GM12878 (cell line): ENCODE results near the gene BEST4. TPM values are rescaled to one million over a fixed set of nuclear protein-coding genes. Genes with fewer than 3 reads are reported as not detected.

Source experiments
- ATAC-seq: fragments of 200-7000 bp; cut with Tn5 transposase; 3 replicates; pipeline ENCODE4 v1.9.1; 2020; ENCODE audit warnings: mild to moderate bottlenecking, moderate library complexity
- BruUV-seq: library from RNA; stranded (reverse); fragments of 400-500 nt; replicated peaks from 2 replicates; lab custom pipeline; 2021; lab: Mats Ljungman, UMichigan
- CTCF ChIA-PET: fragments of 300-600 bp; sonication (Branson Sonifier 250); formaldehyde crosslinking; extraction: SDS; loops from one replicate; lab custom pipeline; 2021; ENCODE audit warnings: inconsistent platforms; lab: Yijun Ruan, JAX
- POLR2A ChIA-PET: fragments of 350-600 bp; formaldehyde crosslinking; extraction: SDS; loops from one replicate; lab custom pipeline; 2021; ENCODE audit warnings: inconsistent platforms; lab: Charles Lee
- RAD21 ChIA-PET: fragments of 300-600 bp; sonication (Branson Sonifier 250); formaldehyde crosslinking; loops from one replicate; lab custom pipeline; 2023; ENCODE audit warnings: antibody characterized with exemption; ENCODE audit not compliant: unreplicated experiment; lab: Charles Lee
- SMC1A ChIA-PET: fragments of 300-600 bp; sonication (Branson Sonifier 250); formaldehyde crosslinking; loops from one replicate; lab custom pipeline; 2023; ENCODE audit not compliant: unreplicated experiment, uncharacterized antibody; lab: Charles Lee
- DNase-seq: peaks from one replicate; pipeline ENCODE4 v3.0.0-alpha.2; 2011; ENCODE audit warnings: low read depth, low spot score
- FAIRE-seq: peaks from 3 replicates; lab custom pipeline; 2011; peaks lifted over from hg19 to GRCh38; lab: Jason Lieb, UNC
- H2AFZ ChIP-seq: 2 replicates; pipeline ENCODE4 v1.6.0; 2011; ENCODE audit warnings: low read depth, low read length, control low read depth; ENCODE audit not compliant: control insufficient read depth
- H3K27ac ChIP-seq: 2 replicates; pipeline ENCODE4 v1.5.1; 2011; ENCODE audit warnings: control low read depth; ENCODE audit not compliant: control insufficient read depth, insufficient read depth
- H3K27me3 ChIP-seq, 2 experiments: replicated peaks in 1 of 2; 2 replicates each; pipeline versions ENCODE4 v1.6.0 to v1.6.1; 2011; ENCODE audit warnings: low read length in 1 of 2; ENCODE audit not compliant: control insufficient read depth in 2 of 2, insufficient read depth in 2 of 2
- H3K36me3 ChIP-seq, 2 experiments: 2 replicates each; pipeline ENCODE4 v1.5.1; 2011; ENCODE audit warnings: low read length in 1 of 2; ENCODE audit not compliant: control insufficient read depth in 2 of 2, insufficient read depth in 2 of 2
- H3K4me1 ChIP-seq: 2 replicates; pipeline ENCODE4 v1.6.1; 2011; ENCODE audit warnings: mild to moderate bottlenecking, low read length, moderate library complexity, mixed read lengths; ENCODE audit not compliant: control insufficient read depth, insufficient read depth
- H3K4me2 ChIP-seq: 2 replicates; pipeline ENCODE4 v1.6.0; 2011; ENCODE audit warnings: control low read depth; ENCODE audit not compliant: control insufficient read depth, insufficient read depth
- H3K4me3 ChIP-seq: fragments of 200-600 bp; sonication (generic); 2 replicates; pipeline ENCODE4 v1.5.1; 2016
- H3K79me2 ChIP-seq: 2 replicates; pipeline ENCODE4 v1.6.0; 2011; ENCODE audit warnings: low read length; ENCODE audit not compliant: control insufficient read depth, insufficient read depth
- H3K9ac ChIP-seq: 2 replicates; pipeline ENCODE4 v1.8.0; 2011; ENCODE audit warnings: low read length, control low read depth, mixed read lengths; ENCODE audit not compliant: control insufficient read depth, insufficient read depth
- H3K9me3 ChIP-seq: replicated peaks from 3 replicates; pipeline ENCODE4 v1.5.1; 2011; ENCODE audit warnings: mild to moderate bottlenecking, low read length; ENCODE audit not compliant: control insufficient read depth, insufficient read depth
- H4K20me1 ChIP-seq: 2 replicates; pipeline ENCODE4 v1.6.0; 2011; ENCODE audit not compliant: control insufficient read depth, insufficient read depth
- ASH2L ChIP-seq: fragments of 300-600, 200-600 bp; sonication (generic); IDR thresholded peaks from 2 replicates; pipeline ENCODE4 v1.6.1; 2017; ENCODE audit warnings: low read depth, mild to moderate bottlenecking, borderline replicate concordance
- CBX5 ChIP-seq: sonication (generic); IDR thresholded peaks from 2 replicates; pipeline ENCODE4 v1.6.1; 2016; ENCODE audit warnings: low read depth, moderate library complexity, mild to moderate bottlenecking, inconsistent platforms
- EGR1 ChIP-seq, 2 experiments: IDR thresholded peaks; 1 replicate in 1 of 2; 2 replicates in 1 of 2; pipeline ENCODE4 v1.6.1; 2011 to 2012; ENCODE audit warnings: low read depth in 2 of 2, low read length in 2 of 2, borderline replicate concordance in 1 of 2, mild to moderate bottlenecking in 1 of 2, moderate library complexity in 1 of 2
- EP300 ChIP-seq, 2 experiments: fragments of 150-350 bp in 1 of 2; IDR thresholded peaks; 2 replicates each; pipeline ENCODE4 v1.6.1; 2011 to 2012; ENCODE audit warnings: low read depth in 2 of 2, low read length in 2 of 2, borderline replicate concordance in 1 of 2, improper control_type of control experiment in 1 of 2, inconsistent platforms in 1 of 2; ENCODE audit not compliant: control insufficient read depth in 1 of 2
- MYC ChIP-seq: IDR thresholded peaks from 2 replicates; pipeline ENCODE4 v1.6.1; 2011; ENCODE audit warnings: mild to moderate bottlenecking, low read length, moderate library complexity, inconsistent platforms; ENCODE audit not compliant: insufficient read depth, insufficient replicate concordance, insufficient read length, severe bottlenecking
- RAD21 ChIP-seq: IDR thresholded peaks from 2 replicates; pipeline ENCODE4 v1.6.1; 2011; ENCODE audit warnings: mild to moderate bottlenecking, low read depth, low read length, moderate library complexity; ENCODE audit not compliant: insufficient read depth
- SIX5 ChIP-seq: IDR thresholded peaks from 2 replicates; pipeline ENCODE4 v1.6.1; 2011; ENCODE audit warnings: mild to moderate bottlenecking, low read depth, low read length, moderate library complexity; ENCODE audit not compliant: severe bottlenecking
- TARDBP ChIP-seq: IDR thresholded peaks from 2 replicates; pipeline ENCODE4 v1.6.1; 2016; ENCODE audit warnings: borderline replicate concordance
- WGBS: methylation state at CpG from one replicate; pipeline ENCODE4 v1.1.6; 2016; ENCODE audit warnings: low lambda C conversion rate; ENCODE audit not compliant: insufficient replicate concordance, insufficient coverage; ENCODE audit errors: missing lambda C conversion rate; 5-methylcytosine and 5-hydroxymethylcytosine counted together
- in situ Hi-C: fragments of 300-500 bp; cut with MboI; formaldehyde crosslinking; loops from 9 replicates; pipeline ENCODE4 v1.14.3; 2018; ENCODE audit warnings: mixed read lengths
- intact Hi-C: fragments of 100-400 bp; cut with micrococcal nuclease; formaldehyde crosslinking; loops from one replicate; pipeline ENCODE4 v1.14.2; 2022; ENCODE audit not compliant: unreplicated experiment
- polyA plus RNA-seq, 11 experiments: library from polyadenylated mRNA; depleted of rRNA in 4 of 11; unstranded in 6 of 11; stranded (reverse) in 5 of 11; fragments of >200 nt; fragmentation: Nextera tagmentation in 4 of 11; fragmentation: Illumina TruSeq in 1 of 11; extraction: Ambion mirVana in 4 of 11; extraction: Trizol in 1 of 11; gene quantifications; 1 replicate in 1 of 11; 2 replicates in 10 of 11; pipeline versions ENCODE4 v1.2.1 to v1.2.3, GENCODE V29; 2011 to 2016; ENCODE audit warnings: inconsistent platforms in 2 of 11, missing spikeins in 2 of 11, low read depth in 1 of 11
- total RNA-seq, 4 experiments: library from RNA; depleted of rRNA in 3 of 4; stranded (reverse); fragments of >200 nt in 3 of 4; fragmentation: Illumina TruSeq in 1 of 4; extraction: Trizol in 1 of 4; gene quantifications; 2 replicates each; pipeline versions ENCODE4 v1.2.1 to v1.2.3, GENCODE V29; 2013 to 2021
- TF ChIP-seq, protein P1 (sequence below): IDR thresholded peaks from 2 replicates; pipeline ENCODE4 v1.6.1; 2012; ENCODE audit warnings: improper control_type of control experiment, low read depth, low read length; ENCODE audit not compliant: insufficient replicate concordance
- TF ChIP-seq, protein P2 (sequence below): fragments of 450-650 bp; IDR thresholded peaks from 2 replicates; pipeline ENCODE4 v1.6.1; 2017; ENCODE audit warnings: antibody characterized with exemption, mild to moderate bottlenecking, moderate library complexity

BEST4 gene
- total and polyA plus RNA-seq, 10 of the 15 experiments (the other 5 are each of a cell fraction or from before 2014, with no cell fraction given) = 0.06 to 1.3 (median 0.42) TPM

DNA sequence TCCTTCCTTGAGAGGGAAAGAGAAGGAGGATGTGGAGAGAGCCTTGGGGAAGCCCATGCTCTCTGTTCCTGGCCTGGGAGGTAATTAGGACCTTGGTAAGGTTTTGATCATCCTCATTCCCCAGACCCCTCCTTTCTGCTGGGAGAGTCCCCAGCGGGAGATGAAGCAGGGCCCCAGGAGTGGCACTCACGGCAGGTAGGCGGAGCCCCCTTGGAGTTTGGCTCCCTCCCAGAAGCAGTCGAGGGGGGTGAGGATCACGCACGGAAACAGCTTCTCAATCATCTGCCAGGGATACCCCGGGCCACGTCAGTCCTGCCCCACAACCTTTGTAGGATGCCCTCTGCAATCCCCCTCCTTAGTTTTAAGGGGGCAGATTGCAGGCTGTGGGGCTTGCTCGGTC is 43.5 kb upstream of the BEST4 start:
- FAIRE-seq = no peak
- no peak overlapping the region for H2AFZ ChIP-seq
- no peak overlapping the region for H3K4me3 ChIP-seq
- no peaks in the 10 kb centered on the region for H4K20me1 ChIP-seq
- ChIA-PET SMC1A (interaction anchor here (0.7 to 3.0 kb wide), 4 partner anchors 10 to 180 kb away, joined by 3 to 9 read pairs (median 5); partner anchors contain the start of gene UROD), RAD21 (no interaction called here), POLR2A (interaction anchor here (1.3 to 1.7 kb wide), 2 partner anchors 10 to 56 kb away, joined by 3 to 4 read pairs; partner anchors contain the start of gene RPS8), CTCF (interaction anchor here (1.1 to 1.4 kb wide), 2 partner anchors 31 to 180 kb away, joined by 4 to 6 read pairs; partner anchors contain the start of genes HECTD3 and PLK3)
- no peak for TF ChIP-seq RAD21
- TF ChIP-seq EGR1 (IDR thresholded peaks at IDR 0.05; ENCODE audit: borderline replicate concordance in 1 of 2, low read depth in 2 of 2, low read length in 2 of 2) = no peak
- no peak for TF ChIP-seq MYC
- no peak for TF ChIP-seq TARDBP
- TF ChIP-seq, protein P1, sequence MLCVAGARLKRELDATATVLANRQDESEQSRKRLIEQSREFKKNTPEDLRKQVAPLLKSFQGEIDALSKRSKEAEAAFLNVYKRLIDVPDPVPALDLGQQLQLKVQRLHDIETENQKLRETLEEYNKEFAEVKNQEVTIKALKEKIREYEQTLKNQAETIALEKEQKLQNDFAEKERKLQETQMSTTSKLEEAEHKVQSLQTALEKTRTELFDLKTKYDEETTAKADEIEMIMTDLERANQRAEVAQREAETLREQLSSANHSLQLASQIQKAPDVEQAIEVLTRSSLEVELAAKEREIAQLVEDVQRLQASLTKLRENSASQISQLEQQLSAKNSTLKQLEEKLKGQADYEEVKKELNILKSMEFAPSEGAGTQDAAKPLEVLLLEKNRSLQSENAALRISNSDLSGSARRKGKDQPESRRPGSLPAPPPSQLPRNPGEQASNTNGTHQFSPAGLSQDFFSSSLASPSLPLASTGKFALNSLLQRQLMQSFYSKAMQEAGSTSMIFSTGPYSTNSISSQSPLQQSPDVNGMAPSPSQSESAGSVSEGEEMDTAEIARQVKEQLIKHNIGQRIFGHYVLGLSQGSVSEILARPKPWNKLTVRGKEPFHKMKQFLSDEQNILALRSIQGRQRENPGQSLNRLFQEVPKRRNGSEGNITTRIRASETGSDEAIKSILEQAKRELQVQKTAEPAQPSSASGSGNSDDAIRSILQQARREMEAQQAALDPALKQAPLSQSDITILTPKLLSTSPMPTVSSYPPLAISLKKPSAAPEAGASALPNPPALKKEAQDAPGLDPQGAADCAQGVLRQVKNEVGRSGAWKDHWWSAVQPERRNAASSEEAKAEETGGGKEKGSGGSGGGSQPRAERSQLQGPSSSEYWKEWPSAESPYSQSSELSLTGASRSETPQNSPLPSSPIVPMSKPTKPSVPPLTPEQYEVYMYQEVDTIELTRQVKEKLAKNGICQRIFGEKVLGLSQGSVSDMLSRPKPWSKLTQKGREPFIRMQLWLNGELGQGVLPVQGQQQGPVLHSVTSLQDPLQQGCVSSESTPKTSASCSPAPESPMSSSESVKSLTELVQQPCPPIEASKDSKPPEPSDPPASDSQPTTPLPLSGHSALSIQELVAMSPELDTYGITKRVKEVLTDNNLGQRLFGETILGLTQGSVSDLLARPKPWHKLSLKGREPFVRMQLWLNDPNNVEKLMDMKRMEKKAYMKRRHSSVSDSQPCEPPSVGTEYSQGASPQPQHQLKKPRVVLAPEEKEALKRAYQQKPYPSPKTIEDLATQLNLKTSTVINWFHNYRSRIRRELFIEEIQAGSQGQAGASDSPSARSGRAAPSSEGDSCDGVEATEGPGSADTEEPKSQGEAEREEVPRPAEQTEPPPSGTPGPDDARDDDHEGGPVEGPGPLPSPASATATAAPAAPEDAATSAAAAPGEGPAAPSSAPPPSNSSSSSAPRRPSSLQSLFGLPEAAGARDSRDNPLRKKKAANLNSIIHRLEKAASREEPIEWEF = no peak
- no peak for TF ChIP-seq EP300 (IDR thresholded peaks at IDR 0.05; ENCODE audit: borderline replicate concordance in 1 of 2, control insufficient read depth in 1 of 2, low read depth in 2 of 2, low read length in 2 of 2)
- TF ChIP-seq, protein P2, sequence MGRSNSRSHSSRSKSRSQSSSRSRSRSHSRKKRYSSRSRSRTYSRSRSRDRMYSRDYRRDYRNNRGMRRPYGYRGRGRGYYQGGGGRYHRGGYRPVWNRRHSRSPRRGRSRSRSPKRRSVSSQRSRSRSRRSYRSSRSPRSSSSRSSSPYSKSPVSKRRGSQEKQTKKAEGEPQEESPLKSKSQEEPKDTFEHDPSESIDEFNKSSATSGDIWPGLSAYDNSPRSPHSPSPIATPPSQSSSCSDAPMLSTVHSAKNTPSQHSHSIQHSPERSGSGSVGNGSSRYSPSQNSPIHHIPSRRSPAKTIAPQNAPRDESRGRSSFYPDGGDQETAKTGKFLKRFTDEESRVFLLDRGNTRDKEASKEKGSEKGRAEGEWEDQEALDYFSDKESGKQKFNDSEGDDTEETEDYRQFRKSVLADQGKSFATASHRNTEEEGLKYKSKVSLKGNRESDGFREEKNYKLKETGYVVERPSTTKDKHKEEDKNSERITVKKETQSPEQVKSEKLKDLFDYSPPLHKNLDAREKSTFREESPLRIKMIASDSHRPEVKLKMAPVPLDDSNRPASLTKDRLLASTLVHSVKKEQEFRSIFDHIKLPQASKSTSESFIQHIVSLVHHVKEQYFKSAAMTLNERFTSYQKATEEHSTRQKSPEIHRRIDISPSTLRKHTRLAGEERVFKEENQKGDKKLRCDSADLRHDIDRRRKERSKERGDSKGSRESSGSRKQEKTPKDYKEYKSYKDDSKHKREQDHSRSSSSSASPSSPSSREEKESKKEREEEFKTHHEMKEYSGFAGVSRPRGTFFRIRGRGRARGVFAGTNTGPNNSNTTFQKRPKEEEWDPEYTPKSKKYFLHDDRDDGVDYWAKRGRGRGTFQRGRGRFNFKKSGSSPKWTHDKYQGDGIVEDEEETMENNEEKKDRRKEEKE = no peak
- TF ChIP-seq CBX5 = no peak
- TF ChIP-seq SIX5 = no peak
- TF ChIP-seq ASH2L = no peak
- no peak for DNase-seq
- no peaks in the 10 kb centered on the region for H3K4me1 ChIP-seq
- no peaks in the 10 kb centered on the region for H3K27me3 ChIP-seq
- no peak overlapping the region for H3K27ac ChIP-seq
- no peak overlapping the region for H3K4me2 ChIP-seq
- no peaks in the 10 kb centered on the region for H3K79me2 ChIP-seq
- ATAC-seq = no peak
- no peaks in the 10 kb centered on the region for H3K9me3 ChIP-seq
- in situ Hi-C loops = loop anchor here (5.0 kb wide), 1 partner anchor 471 kb away; no protein-coding TSS in a partner anchor
- intact Hi-C loops = loop anchor here (10.0 kb wide), 1 partner anchor 153 kb away; the partner anchor contains the start of gene EIF2B3
- H3K9ac ChIP-seq = no peak overlapping the region
- no TSS peak for BruUV-seq
- H3K36me3 ChIP-seq = no peaks in the 10 kb centered on the region
- WGBS = 89% methylated on average over 9 of the region's 9 CpGs
